Embryonic facial prominence (tissue), 1 donor: ENCODE results near the gene RAC3.

Experiments used
- DNase-seq: peaks from one replicate; pipeline ENCODE4 v3.0.0-alpha.2; 2016; ENCODE audit errors: extremely low spot score

Gene RAC3

GRCh38 chr17:82031303-82031884 is at the start of gene RAC3:
RAC3 (plus strand) TSS chr17:82031678; CDS start chr17:82031762, 84 bp downstream.
- no peak for DNase-seq

GRCh38 chr17:81983011-81983638 is 48.4 kb upstream of the RAC3 start:
- no peak for DNase-seq

- DNase-seq = no peak
These were observed 47.7 kb upstream of the RAC3 start for GRCh38 chr17:81983639-81984373.

GRCh38 chr17:81984773-81985410 is 46.6 kb upstream of the RAC3 start:
- no peak for DNase-seq

- no peak for DNase-seq
These were observed 44.9 kb upstream of the RAC3 start for GRCh38 chr17:81986606-81987005.

- DNase-seq = no peak
These were observed 44.2 kb upstream of the RAC3 start for GRCh38 chr17:81987161-81987770.

GRCh38 chr17:81990836-81991683 is 40.4 kb upstream of the RAC3 start:
- DNase-seq = no peak

- no peak for DNase-seq
These were observed 39.7 kb upstream of the RAC3 start for GRCh38 chr17:81991684-81992305.

- no peak for DNase-seq
These were observed 39.0 kb upstream of the RAC3 start for GRCh38 chr17:81992306-81993102.

GRCh38 chr17:81993729-81994592 is 37.5 kb upstream of the RAC3 start:
- no peak for DNase-seq

- no peak for DNase-seq
These were observed 36.6 kb upstream of the RAC3 start for GRCh38 chr17:81994593-81995462.

GRCh38 chr17:81995463-81996231 is 35.8 kb upstream of the RAC3 start:
- no peak for DNase-seq

GRCh38 chr17:81996232-81996756 is 35.2 kb upstream of the RAC3 start:
- DNase-seq = no peak

GRCh38 chr17:81996757-81997441 is 34.6 kb upstream of the RAC3 start:
- no peak for DNase-seq

GRCh38 chr17:81998212-81998611 is 33.3 kb upstream of the RAC3 start:
- DNase-seq = no peak

GRCh38 chr17:81998691-81999438 is 32.6 kb upstream of the RAC3 start:
- no peak for DNase-seq
